Hepatocyte (in vitro differentiated cells): ENCODE results near the gene KRR1.

ENCODE experiments used
- CTCF ChIP-seq: fragments of 200-600 bp; sonication (generic); IDR thresholded peaks from 2 replicates; pipeline ENCODE4 v1.5.1; 2016; ENCODE audit warnings: antibody characterized with exemption, mild to moderate bottlenecking; ENCODE audit not compliant: poor library complexity
- EZH2 ChIP-seq: fragments of 200-600 bp; sonication (generic); IDR thresholded peaks from 2 replicates; pipeline ENCODE4 v1.6.1; 2016; ENCODE audit warnings: antibody characterized with exemption, mild to moderate bottlenecking, borderline replicate concordance
- EZH2phosphoT487 ChIP-seq: fragments of 200-600 bp; sonication (generic); IDR thresholded peaks from one replicate; pipeline ENCODE4 v1.6.1; 2018; ENCODE audit warnings: antibody characterized with exemption, mild to moderate bottlenecking, low read depth, moderate library complexity; ENCODE audit not compliant: unreplicated experiment, severe bottlenecking

DNA sequence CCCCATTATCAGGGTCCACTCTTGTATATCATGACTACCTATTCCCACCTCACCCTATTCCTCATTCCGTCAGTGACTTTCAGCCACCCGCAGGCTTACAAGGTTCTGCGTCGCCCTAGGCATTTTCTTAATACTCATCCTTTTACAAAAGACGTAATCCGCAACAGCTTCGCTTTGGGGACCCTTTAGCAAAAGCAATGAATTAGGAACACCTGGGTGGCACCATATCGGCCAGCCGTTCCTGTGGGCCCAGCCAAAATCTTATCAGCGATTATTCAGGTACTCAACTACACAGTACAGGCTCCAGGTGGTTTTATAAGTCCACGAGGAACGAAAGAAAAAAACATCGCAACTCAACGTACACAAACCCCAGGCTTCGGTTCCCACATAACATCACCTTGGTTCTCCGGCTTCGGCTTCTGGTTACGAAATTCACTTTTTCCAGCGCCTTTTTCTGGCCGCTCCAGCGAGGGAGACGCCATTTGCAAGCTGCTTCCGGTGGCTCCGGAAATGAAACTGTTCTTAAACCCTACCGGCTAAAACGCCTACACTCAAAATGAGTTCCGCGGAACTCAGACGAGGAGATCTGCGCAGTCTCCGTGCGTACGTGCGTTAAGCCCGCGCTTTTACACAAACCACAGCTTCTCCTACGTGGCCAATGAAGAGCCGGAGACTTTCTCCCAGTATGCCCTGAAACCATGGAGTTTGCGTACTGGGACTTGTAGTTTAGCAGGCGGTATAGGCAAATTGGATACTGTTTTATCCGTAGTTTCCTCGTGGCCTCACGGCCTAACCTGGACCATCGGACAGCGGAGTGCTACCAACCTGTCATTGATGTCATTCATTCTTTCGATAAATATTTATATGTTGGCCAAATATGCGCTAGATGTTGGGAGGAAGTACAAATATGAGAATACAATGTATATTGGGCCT is at the start of gene KRR1:
- TF ChIP-seq CTCF (no peak), EZH2 (no peak), EZH2phosphoT487 (no peak)
